GM12864 (cell line): Measurements from ENCODE around the gene C16orf74.

Source experiments
- DNase-seq: peaks from one replicate; pipeline ENCODE4 v3.0.0-alpha.2; 2011; ENCODE audit warnings: low read depth
- H3K4me3 ChIP-seq: 2 replicates; pipeline ENCODE4 v1.5.1; 2011; ENCODE audit warnings: mild to moderate bottlenecking, low read depth, low read length, control low read depth
- CTCF ChIP-seq: IDR thresholded peaks from 2 replicates; pipeline ENCODE4 v1.5.1; 2011; ENCODE audit warnings: low read depth, mild to moderate bottlenecking, moderate library complexity, low read length, control low read depth, inconsistent platforms; ENCODE audit errors: missing control alignments

C16orf74 gene

GRCh38 chr16:85777583-85778310, 26.9 kb upstream of the C16orf74 start:
- no peak for TF ChIP-seq CTCF

GRCh38 chr16:85774811-85775210, 23.9 kb upstream of the C16orf74 start:
- DNase-seq = no peak
- no peak overlapping the region for H3K4me3 ChIP-seq
- no peak for TF ChIP-seq CTCF

More at GRCh38 chr16:85777583-85778310, 26.9 kb upstream of the C16orf74 start:
- DNase-seq = no peak
- no peak overlapping the region for H3K4me3 ChIP-seq

GRCh38 chr16:85774136-85774535, 23.2 kb upstream of the C16orf74 start:
- H3K4me3 ChIP-seq = no peak overlapping the region
- no peak for TF ChIP-seq CTCF
- DNase-seq = no peak

GRCh38 chr16:85773044-85773443, 22.1 kb upstream of the C16orf74 start:
- DNase-seq = no peak
- H3K4me3 ChIP-seq = no peak overlapping the region
- no peak for TF ChIP-seq CTCF

- no peak for TF ChIP-seq CTCF
- no peak overlapping the region for H3K4me3 ChIP-seq
- no peak for DNase-seq
Observed at GRCh38 chr16:85770741-85771140, 19.8 kb upstream of the C16orf74 start.

GRCh38 chr16:85768199-85768598, 17.3 kb upstream of the C16orf74 start:
- no peak overlapping the region for H3K4me3 ChIP-seq
- no peak for TF ChIP-seq CTCF
- DNase-seq = no peak

GRCh38 chr16:85767531-85767930, 16.6 kb upstream of the C16orf74 start:
- DNase-seq = no peak
- TF ChIP-seq CTCF = no peak

More at GRCh38 chr16:85767531-85767930, 16.6 kb upstream of the C16orf74 start:
- H3K4me3 ChIP-seq = no peak overlapping the region
